Measurements from ENCODE around the gene PDE6D.

PDE6D gene

DNA sequence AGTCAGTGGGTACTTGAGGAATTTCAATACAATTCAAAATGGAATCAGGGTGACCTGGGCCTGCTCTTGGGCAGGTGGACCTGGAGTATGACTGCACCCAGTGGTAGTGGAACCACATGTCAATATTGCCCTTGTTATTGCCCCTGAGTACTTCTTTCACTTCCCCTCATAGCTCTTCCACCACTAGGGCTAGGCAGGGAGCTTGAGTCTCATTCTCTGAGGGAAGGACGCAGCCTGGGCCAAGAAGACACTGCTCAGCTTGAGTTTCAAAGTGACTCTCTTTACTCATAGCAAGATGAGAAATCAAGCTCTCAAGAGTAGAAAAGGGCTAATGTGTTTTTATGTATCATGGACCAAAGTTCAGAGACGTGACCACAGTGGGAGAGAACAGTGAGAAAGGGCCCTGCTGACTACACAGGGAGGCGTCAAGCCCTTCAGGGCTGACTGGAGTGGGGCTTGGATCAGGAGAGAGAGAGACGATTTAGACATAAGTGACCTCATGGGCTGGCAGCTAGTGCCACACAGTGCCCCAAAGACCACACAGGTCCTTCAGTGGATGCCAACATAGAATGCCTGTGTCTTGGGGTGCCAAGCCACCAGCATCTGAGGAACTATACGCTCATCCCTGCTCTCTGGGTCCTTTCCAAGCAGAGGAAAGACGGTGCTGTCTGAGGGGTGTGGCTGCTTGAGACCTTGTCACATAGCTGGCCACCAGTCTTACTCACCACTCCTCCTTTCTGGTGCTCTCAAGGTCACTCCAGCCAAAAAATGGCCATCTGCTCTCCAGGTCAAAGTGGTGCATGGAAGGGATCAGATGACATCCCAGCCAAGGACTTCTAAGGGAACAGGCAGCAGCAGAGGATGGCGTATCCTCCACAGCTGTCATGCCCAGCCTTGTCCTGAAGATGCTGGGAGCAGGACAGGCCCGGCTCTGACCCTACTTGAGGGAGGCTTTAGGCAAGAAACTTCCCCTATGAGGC, 59.8 kb downstream of the PDE6D start:
- TF ChIP-seq, protein P1, sequence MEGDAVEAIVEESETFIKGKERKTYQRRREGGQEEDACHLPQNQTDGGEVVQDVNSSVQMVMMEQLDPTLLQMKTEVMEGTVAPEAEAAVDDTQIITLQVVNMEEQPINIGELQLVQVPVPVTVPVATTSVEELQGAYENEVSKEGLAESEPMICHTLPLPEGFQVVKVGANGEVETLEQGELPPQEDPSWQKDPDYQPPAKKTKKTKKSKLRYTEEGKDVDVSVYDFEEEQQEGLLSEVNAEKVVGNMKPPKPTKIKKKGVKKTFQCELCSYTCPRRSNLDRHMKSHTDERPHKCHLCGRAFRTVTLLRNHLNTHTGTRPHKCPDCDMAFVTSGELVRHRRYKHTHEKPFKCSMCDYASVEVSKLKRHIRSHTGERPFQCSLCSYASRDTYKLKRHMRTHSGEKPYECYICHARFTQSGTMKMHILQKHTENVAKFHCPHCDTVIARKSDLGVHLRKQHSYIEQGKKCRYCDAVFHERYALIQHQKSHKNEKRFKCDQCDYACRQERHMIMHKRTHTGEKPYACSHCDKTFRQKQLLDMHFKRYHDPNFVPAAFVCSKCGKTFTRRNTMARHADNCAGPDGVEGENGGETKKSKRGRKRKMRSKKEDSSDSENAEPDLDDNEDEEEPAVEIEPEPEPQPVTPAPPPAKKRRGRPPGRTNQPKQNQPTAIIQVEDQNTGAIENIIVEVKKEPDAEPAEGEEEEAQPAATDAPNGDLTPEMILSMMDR (conservative IDR thresholded peaks at IDR 0.05) = no peak
- no peak overlapping the region for H3K27ac ChIP-seq

DNA sequence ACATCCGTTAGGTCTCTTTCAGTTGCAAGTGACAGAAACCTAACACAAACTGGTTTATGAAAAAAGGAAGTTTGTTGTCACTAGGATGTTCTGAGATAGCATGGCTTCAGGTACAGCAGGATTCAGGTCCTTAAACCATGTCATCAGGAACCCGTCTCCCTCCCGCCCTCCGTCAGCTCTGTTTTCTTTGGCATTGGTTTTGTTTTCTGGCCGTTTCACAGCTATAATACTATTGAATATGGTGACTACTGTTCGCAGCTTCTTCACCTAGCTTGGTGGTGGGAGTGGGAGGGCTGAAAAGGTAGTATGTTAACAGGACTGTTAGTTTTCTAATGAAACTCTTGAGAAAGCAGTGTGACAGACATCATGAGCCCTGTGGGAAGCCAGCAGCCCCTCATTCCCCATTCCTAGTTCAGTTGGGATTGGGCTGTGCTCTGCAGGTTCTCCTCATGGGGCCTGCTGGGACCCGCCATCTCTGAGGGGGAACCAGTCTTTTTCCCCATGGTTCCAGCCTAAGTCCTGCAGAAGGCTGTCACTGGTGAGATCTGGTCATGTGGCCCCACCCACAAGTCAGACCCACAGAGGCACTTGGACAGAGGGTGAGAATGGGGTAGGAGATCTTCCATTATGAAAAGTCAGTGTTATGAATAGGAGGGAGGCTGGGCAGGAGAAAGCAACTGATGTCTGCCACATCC, 60.6 kb downstream of the PDE6D start:
- no peak overlapping the region; the same call in 1 of the 2 replicates for H3K27ac ChIP-seq
- TF ChIP-seq, protein P1 (conservative IDR thresholded peaks at IDR 0.05) = no peak

DNA sequence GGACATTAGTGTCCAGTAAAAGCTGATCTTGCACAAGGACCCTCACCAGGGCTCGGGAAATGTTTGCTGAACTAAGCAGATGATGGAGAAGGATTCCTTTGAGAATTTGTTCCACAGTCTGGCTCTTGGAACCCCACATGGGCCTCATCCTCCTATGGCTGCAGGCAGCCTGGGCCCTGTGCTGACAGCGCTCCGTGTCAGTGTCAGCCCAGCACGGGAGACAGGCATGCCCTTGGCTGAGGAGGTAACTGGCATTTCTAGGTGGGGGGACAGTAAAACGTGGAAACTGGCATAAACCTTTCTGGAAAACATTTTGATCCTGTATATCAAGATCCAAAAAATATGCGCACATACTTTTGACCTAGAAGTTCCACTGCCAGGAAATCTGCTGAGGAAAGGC, 62.3 kb downstream of the PDE6D start:
- TF ChIP-seq, protein P1 (conservative IDR thresholded peaks at IDR 0.05) = no peak
- H3K27ac ChIP-seq = no peak overlapping the region

DNA sequence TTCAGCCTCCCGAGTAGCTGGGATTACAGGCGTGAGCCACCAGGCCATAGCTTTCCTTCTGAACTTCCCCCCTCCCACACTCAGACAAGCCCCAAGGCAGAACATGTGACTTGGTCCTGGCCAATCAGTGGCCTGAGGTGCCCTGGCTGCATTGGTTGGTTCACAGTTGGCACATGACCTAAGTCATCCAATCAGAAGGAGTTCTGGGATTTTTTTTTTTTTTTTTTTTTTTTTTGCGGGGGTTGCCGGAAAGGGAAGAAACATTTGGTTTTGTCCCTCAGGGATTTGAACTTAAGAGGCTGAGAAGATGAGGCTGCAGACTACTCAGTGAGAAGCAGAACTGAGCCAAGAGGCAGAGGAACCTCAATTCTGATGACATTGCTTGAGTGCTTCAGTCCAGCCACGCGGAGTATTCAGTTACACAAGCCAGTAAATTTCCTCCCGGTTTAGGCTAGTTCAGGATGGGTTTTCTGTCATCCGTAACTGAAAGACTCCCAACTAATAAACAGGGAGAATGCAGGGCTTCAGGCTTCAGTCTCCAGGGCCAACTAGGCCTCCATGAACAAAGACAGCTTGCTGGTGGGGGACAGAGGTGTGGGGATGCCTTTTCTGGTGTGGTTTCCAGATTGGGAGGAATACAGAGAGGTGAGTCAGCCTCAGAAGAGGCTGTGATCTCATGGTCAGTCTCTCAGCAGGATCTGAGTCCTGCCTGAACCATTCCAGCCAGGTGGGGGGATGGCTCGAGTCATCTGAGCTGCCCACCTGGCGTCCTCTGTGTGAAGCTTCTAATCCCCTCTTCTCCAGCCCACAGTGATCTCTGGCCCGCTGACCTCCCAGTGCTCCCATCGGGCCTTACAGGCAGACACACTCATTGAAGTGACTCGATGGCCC, 63.6 kb downstream of the PDE6D start:
- TF ChIP-seq, protein P1 (conservative IDR thresholded peaks at IDR 0.05) = no peak
- H3K27ac ChIP-seq = no peak overlapping the region

DNA sequence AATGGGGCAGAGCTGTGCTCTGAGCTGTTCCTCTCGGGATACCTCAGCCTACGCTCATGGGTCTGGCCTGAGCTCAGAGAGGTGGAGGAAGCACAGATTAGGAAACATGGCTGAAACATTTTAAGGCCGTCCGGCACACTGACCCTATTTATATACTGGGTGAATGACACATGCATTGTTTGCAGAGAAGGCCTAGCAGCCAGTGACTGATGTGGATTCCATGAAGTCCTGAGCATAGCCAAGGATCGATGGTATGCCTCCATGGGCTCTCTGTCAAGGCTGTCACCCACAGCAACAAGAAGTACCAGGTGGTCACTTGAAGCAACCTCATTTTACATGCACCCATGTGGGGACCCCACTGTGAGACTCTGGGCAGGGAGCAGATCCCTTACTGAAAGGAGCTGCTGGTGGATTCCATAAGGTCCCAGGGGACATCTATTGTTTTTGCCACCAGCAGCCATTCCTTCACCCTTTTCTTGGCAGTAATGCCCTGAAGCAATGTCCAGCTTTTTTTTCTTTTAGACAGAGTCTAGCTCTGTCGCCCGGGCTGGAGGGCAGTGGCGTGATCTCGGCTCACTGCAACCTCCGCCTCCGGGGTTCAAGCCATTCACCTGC, 64.3 kb downstream of the PDE6D start:
- H3K27ac ChIP-seq = no peak overlapping the region
- TF ChIP-seq, protein P1 (conservative IDR thresholded peaks at IDR 0.05) = no peak

DNA sequence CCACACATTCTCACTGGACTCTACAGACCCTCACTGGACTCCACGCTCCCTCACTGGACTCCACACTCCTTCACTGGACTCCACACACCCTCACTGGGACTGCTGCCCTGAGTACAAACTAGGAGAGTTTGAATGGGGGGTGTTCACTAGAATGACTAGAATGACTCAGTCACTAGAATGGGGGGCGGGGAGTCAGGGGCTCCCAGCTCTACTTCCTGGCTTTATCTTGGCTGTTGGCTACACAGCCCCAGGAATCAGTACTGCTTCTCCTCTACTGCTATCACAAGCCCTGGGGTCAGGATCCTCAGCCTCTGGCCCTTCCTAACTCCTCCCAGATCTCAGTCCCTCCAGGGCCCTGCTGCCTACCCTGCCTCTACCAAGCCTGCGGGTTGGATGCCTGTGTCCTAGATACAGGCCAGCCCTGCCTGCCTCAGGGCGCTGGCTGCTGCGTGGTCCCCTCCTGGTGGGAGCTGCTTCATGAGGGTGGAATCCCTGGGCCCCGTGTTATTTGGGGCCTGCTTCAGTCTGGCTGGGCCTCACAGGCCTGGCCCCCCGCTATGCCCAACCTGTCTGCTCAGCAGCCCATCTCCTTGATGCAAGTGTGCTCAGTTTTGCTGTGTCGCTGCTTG, 65.0 kb downstream of the PDE6D start:
- TF ChIP-seq, protein P1 (conservative IDR thresholded peaks at IDR 0.05) = no peak
- no peak overlapping the region for H3K27ac ChIP-seq

Data from VCaP (cell line).